ENCODE measurements around the gene KLHL42.

Gene KLHL42

DNA sequence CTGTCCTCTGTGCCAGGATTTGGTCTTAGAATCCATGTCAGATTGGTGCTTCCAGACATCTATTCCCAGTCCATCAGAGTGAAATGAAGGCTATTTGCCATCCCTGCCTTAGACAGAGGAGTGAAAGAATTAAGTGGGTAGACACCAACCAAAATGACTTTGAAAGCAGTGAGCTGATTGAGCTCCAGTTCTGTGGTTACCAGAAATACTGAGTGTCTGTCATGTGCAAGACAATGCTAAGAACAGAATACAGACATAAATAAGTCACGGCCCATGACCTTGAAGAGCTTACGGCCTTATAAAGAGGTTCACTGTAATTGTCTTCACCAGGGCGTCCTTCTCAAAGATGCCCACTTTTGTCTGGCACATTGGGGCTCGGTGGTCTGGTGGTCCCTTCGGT lies 21.6 kb downstream of the KLHL42 start:
- TF ChIP-seq TCF12 (IDR thresholded peaks at IDR 0.05; ENCODE audit: low read depth): no peak
- TF ChIP-seq TEAD4 (IDR thresholded peaks at IDR 0.05): no peak
- TF ChIP-seq NFIC (IDR thresholded peaks at IDR 0.05): no peak
- no peak for TF ChIP-seq CEBPB (IDR thresholded peaks at IDR 0.05)
- TF ChIP-seq EGR1 (IDR thresholded peaks at IDR 0.05): no peak
- no peak for TF ChIP-seq ZBTB7A (IDR thresholded peaks at IDR 0.05; ENCODE audit: low read depth)
- no peak for TF ChIP-seq RAD21 (IDR thresholded peaks at IDR 0.05; ENCODE audit: low read depth)
- TF ChIP-seq REST (IDR thresholded peaks at IDR 0.05; ENCODE audit: low read depth): no peak
- TF ChIP-seq YY1 (IDR thresholded peaks at IDR 0.05; ENCODE audit: low read depth): no peak
- TF ChIP-seq EP300 (IDR thresholded peaks at IDR 0.05; ENCODE audit: borderline replicate concordance): no peak
- no peak for TF ChIP-seq MAX (IDR thresholded peaks at IDR 0.05)
- TF ChIP-seq FOXM1 (IDR thresholded peaks at IDR 0.05; ENCODE audit: borderline replicate concordance, low read depth): no peak
- no peak for TF ChIP-seq TAF1 (IDR thresholded peaks at IDR 0.05; ENCODE audit: low read depth)
- TF ChIP-seq CREB1 (IDR thresholded peaks at IDR 0.05; ENCODE audit: low read depth): no peak
- no peak for TF ChIP-seq USF1 (IDR thresholded peaks at IDR 0.05)

DNA sequence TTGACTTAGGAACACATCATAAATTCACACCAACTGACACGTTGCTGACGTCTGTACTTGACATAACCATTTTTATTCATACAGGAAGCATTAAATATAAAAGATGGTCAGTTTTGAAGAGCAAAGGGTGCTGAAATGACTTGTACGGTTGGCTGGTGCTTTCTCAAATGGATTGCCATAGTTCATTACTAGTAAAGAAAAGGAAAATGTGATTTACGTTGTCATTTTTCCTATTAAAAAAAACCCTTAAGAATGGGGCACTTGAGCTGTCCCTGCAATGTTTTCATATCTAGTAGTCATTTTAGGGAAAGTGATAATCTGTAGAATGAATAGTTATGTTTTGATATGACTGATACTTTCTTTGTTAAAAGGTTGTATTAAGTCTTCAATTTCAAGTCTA lies 22.5 kb downstream of the KLHL42 start:
- no peak for TF ChIP-seq FOXM1 (IDR thresholded peaks at IDR 0.05; ENCODE audit: borderline replicate concordance, low read depth)
- no peak for TF ChIP-seq NFIC (IDR thresholded peaks at IDR 0.05)
- no peak for TF ChIP-seq RAD21 (IDR thresholded peaks at IDR 0.05; ENCODE audit: low read depth)
- TF ChIP-seq EGR1 (IDR thresholded peaks at IDR 0.05): no peak
- TF ChIP-seq ZBTB7A (IDR thresholded peaks at IDR 0.05; ENCODE audit: low read depth): no peak
- no peak for TF ChIP-seq TEAD4 (IDR thresholded peaks at IDR 0.05)
- TF ChIP-seq EP300 (IDR thresholded peaks at IDR 0.05; ENCODE audit: borderline replicate concordance): no peak
- no peak for TF ChIP-seq TCF12 (IDR thresholded peaks at IDR 0.05; ENCODE audit: low read depth)
- no peak for TF ChIP-seq MAX (IDR thresholded peaks at IDR 0.05)
- no peak for TF ChIP-seq USF1 (IDR thresholded peaks at IDR 0.05)
- TF ChIP-seq TAF1 (IDR thresholded peaks at IDR 0.05; ENCODE audit: low read depth): no peak
- no peak for TF ChIP-seq REST (IDR thresholded peaks at IDR 0.05; ENCODE audit: low read depth)
- TF ChIP-seq YY1 (IDR thresholded peaks at IDR 0.05; ENCODE audit: low read depth): no peak
- no peak for TF ChIP-seq CREB1 (IDR thresholded peaks at IDR 0.05; ENCODE audit: low read depth)
- TF ChIP-seq CEBPB (IDR thresholded peaks at IDR 0.05): no peak

GRCh38 chr12:27802936-27803335 lies 22.9 kb downstream of the KLHL42 start:
- no peak for TF ChIP-seq TEAD4 (IDR thresholded peaks at IDR 0.05)

DNA sequence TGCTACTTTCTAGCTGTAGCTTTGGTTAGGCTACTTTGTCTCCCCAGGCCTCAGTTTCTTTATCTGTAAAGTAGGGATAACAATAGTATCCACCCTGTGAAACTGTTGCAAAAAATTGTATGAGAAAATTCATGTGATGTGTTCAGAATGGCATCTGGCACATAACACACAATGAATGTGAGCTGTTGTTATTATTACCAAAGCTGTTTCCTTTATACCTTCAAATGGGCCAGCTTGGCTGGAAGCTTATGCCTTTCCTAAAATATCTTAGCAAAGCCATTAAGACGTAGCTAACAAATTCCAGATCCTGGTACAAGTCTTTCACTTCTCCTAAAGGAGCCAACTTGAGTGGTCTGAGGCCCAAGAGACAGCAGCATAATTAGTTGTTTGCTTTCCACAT lies 25.2 kb downstream of the KLHL42 start:
- no peak for TF ChIP-seq ZBTB7A (IDR thresholded peaks at IDR 0.05; ENCODE audit: low read depth)
- no peak for TF ChIP-seq TAF1 (IDR thresholded peaks at IDR 0.05; ENCODE audit: low read depth)
- no peak for TF ChIP-seq TEAD4 (IDR thresholded peaks at IDR 0.05)
- TF ChIP-seq EP300 (IDR thresholded peaks at IDR 0.05; ENCODE audit: borderline replicate concordance): no peak
- no peak for TF ChIP-seq CREB1 (IDR thresholded peaks at IDR 0.05; ENCODE audit: low read depth)
- TF ChIP-seq CEBPB (IDR thresholded peaks at IDR 0.05): no peak
- TF ChIP-seq NFIC (IDR thresholded peaks at IDR 0.05): no peak
- TF ChIP-seq RAD21 (IDR thresholded peaks at IDR 0.05; ENCODE audit: low read depth): no peak
- no peak for TF ChIP-seq EGR1 (IDR thresholded peaks at IDR 0.05)
- TF ChIP-seq YY1 (IDR thresholded peaks at IDR 0.05; ENCODE audit: low read depth): no peak
- TF ChIP-seq FOXM1 (IDR thresholded peaks at IDR 0.05; ENCODE audit: borderline replicate concordance, low read depth): no peak
- no peak for TF ChIP-seq USF1 (IDR thresholded peaks at IDR 0.05)
- TF ChIP-seq REST (IDR thresholded peaks at IDR 0.05; ENCODE audit: low read depth): no peak
- no peak for TF ChIP-seq TCF12 (IDR thresholded peaks at IDR 0.05; ENCODE audit: low read depth)
- TF ChIP-seq MAX (IDR thresholded peaks at IDR 0.05): no peak

Data from Ishikawa (cell line).